ENCODE results near the gene CPEB3.
"Not testable (repeated sequence)": the region's sequence is repeated elsewhere in the genome, so short reads cannot be mapped to it uniquely, and the experiment has no call there.

CPEB3 gene

DNA sequence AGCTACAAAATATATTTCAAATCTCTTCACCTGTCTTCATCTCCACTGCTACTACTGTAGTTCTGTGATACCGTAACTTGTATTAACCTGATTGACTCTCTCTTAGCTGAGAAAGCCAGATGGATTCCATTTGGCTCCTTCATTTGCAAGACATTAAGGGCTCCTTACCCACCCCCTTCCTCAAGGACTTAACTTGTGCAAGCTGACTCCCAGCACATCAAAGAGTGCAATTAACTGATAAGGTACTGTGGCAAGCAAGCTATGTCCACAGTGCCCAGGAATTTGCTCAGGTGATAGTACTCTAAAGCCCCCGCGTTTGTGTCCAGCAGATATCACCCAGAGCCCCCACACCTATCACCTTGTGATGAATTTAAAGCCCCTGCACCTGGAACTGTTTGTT lies 257.8 kb downstream of the CPEB3 start:
- DNase-seq (ENCODE audit: low read depth in 2 of 2), result not testable (repeated sequence)

DNA sequence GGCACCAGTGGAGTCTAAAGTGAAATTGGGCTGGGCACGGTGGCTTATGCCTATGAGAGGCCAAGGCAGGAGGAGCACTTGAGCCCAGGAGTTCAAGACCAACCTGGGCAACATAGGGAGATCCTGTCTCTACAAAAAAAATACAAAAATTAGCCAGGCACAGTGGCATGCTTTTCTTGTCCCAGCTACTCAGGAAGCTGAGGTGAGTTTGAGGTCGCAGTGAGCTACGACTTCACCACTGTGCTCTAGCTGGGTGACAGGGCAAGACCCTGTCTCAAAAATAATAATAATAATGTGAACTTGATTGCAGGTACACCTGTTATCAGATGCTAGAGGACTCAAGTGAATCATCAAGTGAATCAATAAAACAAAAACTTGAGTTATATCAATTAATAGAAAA lies 259.3 kb downstream of the CPEB3 start:
- DNase-seq (ENCODE audit: low read depth in 2 of 2), result no peak

GRCh38 chr10:92027141-92027540 lies 263.7 kb downstream of the CPEB3 start:
- DNase-seq (ENCODE audit: low read depth in 2 of 2), result no peak

- DNase-seq (ENCODE audit: low read depth in 2 of 2), result not testable (repeated sequence)
Measured at GRCh38 chr10:92025340-92025739, 265.5 kb downstream of the CPEB3 start.

GRCh38 chr10:92024700-92025099 lies 266.2 kb downstream of the CPEB3 start:
- DNase-seq (ENCODE audit: low read depth in 2 of 2), result no peak

DNA sequence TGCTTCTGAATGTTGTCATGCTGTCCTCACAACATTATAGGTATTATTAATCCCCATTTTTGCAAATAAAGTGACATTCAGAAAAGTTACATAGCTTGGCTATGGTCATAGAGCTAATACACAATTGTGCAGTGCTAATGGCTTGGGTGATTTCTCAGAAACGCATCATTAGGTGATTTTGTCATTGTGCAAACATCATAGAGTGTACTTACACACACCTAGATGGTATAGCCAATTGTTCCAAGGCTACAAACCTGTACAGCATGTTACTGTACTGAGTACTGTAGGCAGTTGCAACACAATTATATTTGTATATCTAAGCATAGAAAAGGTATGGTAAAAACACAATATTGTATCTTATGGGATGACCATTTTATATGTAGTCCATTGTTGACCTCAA lies 276.3 kb downstream of the CPEB3 start:
- no peak for DNase-seq (ENCODE audit: low read depth in 2 of 2)

- no peak for DNase-seq (ENCODE audit: low read depth in 2 of 2)
Measured at GRCh38 chr10:92011560-92012214, 279.2 kb downstream of the CPEB3 start.

DNA sequence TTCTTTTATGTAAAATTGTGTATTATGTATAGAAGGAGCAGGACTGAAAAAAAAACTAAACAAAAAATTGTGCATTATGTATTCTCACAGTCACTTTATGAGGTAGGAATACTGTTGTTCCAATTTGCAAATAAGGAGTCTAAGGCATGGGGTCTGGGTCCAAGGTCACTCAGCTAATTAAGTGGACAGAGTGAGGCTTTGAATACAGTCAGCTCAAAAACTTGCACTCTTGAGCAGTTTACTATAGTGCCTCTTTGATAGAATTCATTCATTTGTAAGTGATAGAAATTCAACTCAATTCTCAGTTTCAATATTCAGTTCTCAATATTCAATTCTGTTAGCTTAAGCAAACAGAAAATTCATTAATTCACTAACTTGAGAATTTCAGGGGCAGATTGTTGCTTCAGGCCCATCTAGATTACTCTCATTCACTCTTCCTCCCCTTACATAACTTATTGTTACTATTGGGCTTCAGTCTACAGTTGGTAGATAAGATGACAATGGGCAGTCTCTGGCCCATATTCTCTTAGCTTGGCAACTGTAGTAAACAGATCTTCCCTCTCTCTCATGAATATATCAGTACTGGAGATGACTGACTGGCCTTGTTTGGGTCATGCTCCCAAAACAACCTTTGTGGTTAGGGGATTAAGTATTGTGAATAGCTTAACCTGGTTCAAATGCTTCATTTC lies 280.7 kb downstream of the CPEB3 start:
- DNase-seq (ENCODE audit: low read depth in 2 of 2), result no peak

- DNase-seq (ENCODE audit: low read depth in 2 of 2), result no peak
Measured at GRCh38 chr10:92009445-92009844, 281.4 kb downstream of the CPEB3 start.

- no peak for DNase-seq (ENCODE audit: low read depth in 2 of 2)
Measured at GRCh38 chr10:92005978-92006377, 284.9 kb downstream of the CPEB3 start.

DNA sequence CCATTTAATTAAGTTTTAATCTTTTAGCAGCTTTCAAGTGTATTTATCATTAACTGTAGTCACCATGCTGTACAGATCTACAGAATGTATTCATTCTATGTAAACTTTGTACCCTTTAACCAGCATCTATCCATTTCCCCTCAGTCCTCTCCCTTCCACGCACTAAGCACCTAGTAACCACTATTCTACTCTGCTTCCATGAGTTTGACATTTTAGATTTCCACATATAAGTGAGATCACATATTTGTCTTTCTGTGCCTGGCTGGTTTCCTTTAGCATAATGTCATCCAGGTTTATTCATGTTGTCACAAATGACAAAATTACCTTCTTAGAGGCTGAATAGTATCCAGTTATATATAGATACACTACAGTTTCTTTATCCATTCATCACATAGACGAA lies 287.6 kb downstream of the CPEB3 start:
- DNase-seq (ENCODE audit: low read depth in 2 of 2), result no peak

DNA sequence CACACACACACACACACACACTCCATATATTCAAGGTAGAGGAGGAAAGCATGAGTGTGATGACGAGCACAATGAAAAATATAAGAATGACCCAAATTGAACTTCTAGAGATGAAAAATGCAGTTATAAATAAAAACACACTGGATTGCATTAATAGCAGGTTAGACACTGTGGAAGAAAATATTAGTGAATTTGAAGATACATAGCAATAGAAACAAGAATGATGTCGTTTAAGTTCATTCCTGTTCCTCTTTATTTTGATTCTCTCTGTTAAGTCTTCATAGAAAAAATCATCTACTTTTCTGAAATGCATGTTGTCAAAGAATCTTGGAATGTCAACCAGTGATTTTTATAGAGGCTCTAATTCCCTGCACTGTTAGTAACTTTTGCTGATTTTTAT lies 288.9 kb downstream of the CPEB3 start:
- DNase-seq (ENCODE audit: low read depth in 2 of 2), result no peak

GRCh38 chr10:92001581-92001980 lies 289.3 kb downstream of the CPEB3 start:
- DNase-seq (ENCODE audit: low read depth in 2 of 2), result no peak

All from stimulated activated CD8-positive, alpha-beta memory T cell treated with anti-CD3 and anti-CD28 coated beads, Interleukin-7, amount 100 ng/mL, for 1 hour (primary cell).